IMR-90 (cell line): Measurements from ENCODE around the gene CNKSR2.

Source experiments
- CEBPB ChIP-seq: IDR thresholded peaks from 2 replicates; pipeline ENCODE4 v1.6.1; 2012; ENCODE audit warnings: low read depth, low read length, improper control_type of control experiment
- CHD1 ChIP-seq: IDR thresholded peaks from 2 replicates; pipeline ENCODE4 v1.6.1; 2012; ENCODE audit warnings: low read depth, low read length, improper control_type of control experiment
- CTCF ChIP-seq: conservative IDR thresholded peaks from 2 replicates; pipeline ENCODE4 v1.5.1; 2012; ENCODE audit warnings: mild to moderate bottlenecking, low read depth, low read length, improper control_type of control experiment
- ELK1 ChIP-seq: fragments of 150-350 bp; IDR thresholded peaks from 2 replicates; pipeline ENCODE4 v1.6.1; 2016; ENCODE audit warnings: low read depth, mild to moderate bottlenecking, low read length, moderate library complexity, borderline replicate concordance
- MAZ ChIP-seq: IDR thresholded peaks from 2 replicates; pipeline ENCODE4 v1.6.1; 2012; ENCODE audit warnings: low read depth, mild to moderate bottlenecking, low read length, improper control_type of control experiment, moderate library complexity, borderline replicate concordance
- MXI1 ChIP-seq: IDR thresholded peaks from 2 replicates; pipeline ENCODE4 v1.6.1; 2012; ENCODE audit warnings: low read depth, mild to moderate bottlenecking, low read length, moderate library complexity, borderline replicate concordance
- POLR2A ChIP-seq: IDR thresholded peaks from 2 replicates; pipeline ENCODE4 v1.6.1; 2012; ENCODE audit warnings: mild to moderate bottlenecking, low read depth, low read length
- RAD21 ChIP-seq: IDR thresholded peaks from 2 replicates; pipeline ENCODE4 v1.6.1; 2012; ENCODE audit warnings: low read length, improper control_type of control experiment
- RCOR1 ChIP-seq: IDR thresholded peaks from 2 replicates; pipeline ENCODE4 v1.6.1; 2012; ENCODE audit warnings: mild to moderate bottlenecking, low read length, improper control_type of control experiment; ENCODE audit not compliant: insufficient replicate concordance
- RFX5 ChIP-seq: IDR thresholded peaks from 2 replicates; pipeline ENCODE4 v1.8.0; 2012; ENCODE audit warnings: low read depth, mild to moderate bottlenecking, low read length, moderate library complexity
- USF2 ChIP-seq: fragments of 150-350 bp; IDR thresholded peaks from 2 replicates; pipeline ENCODE4 v1.6.1; 2017; ENCODE audit warnings: mild to moderate bottlenecking, antibody characterized with exemption, low read length, low read depth

GRCh38 chrX:21666252-21666651 is 292.0 kb downstream of the CNKSR2 start:
- no peak for TF ChIP-seq CTCF
- TF ChIP-seq POLR2A, result no peak
- no peak for TF ChIP-seq MAZ
- no peak for TF ChIP-seq RFX5
- no peak for TF ChIP-seq RAD21
- TF ChIP-seq CHD1, result no peak
- TF ChIP-seq MXI1, result no peak
- TF ChIP-seq RCOR1, result no peak
- no peak for TF ChIP-seq ELK1
- TF ChIP-seq USF2, result no peak
- no peak for TF ChIP-seq CEBPB
